ENCODE results near the gene CALML6.

CALML6 gene, protein sequence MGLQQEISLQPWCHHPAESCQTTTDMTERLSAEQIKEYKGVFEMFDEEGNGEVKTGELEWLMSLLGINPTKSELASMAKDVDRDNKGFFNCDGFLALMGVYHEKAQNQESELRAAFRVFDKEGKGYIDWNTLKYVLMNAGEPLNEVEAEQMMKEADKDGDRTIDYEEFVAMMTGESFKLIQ

DNA sequence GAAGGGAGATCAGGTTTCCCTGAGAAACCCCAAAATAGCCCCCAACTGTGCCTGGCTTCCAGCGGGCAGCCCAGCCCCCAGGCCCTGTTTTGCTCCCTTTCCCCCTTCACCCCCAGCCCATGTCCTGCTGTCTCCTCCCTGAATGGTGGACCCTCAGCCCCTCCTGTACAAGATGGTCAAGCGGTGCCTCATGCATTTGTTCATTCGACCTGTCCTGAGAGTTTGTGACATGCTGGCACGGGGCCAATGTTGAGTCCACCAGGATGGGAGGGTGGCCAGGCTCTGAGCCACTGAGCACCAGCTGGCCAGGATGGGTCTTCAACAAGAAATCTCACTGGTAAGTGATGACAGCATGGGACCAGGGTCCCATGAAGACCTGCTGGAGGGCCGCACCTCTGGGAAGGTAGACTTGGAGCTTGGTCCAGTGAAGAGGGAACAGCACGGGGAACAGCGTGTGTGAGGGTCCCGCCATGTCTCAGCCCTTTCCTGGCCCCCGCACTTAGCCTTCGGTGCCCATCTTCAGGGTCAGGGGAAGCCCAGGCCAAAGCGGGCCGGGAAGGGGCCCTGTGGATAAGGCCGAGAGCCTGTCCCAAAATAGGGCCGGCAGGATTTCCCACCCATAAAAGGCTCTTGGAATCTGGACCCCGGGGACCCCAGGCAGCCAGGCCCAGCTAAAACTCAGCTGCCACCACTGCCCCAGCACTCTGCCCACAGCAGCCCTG, at the start of gene CALML6:
TSS of gene CALML6 (plus strand) at position 290 of the 722 bp plus-strand sequence. CDS start at position 311, 21 bp downstream.
- no peak for DNase-seq (ENCODE audit: low read depth, low spot score)
- Histone ChIP-seq H3K9ac (ENCODE audit: insufficient read length) (no peak within 1 kb of the TSS), H3K36me3 (ENCODE audit: insufficient read depth, low read length) (no peaks in the 10 kb centered on the region), H3K9me3 (ENCODE audit: low read depth, low read length) (no peaks in the 10 kb centered on the region), H3K27ac (no peak within 1 kb of the TSS), H3K4me3 (no peak within 1 kb of the TSS)
- TF ChIP-seq POLR2AphosphoS5 (IDR thresholded peaks at IDR 0.05; ENCODE audit: borderline replicate concordance, low read depth, low read length) = no peak
- no peak for TF ChIP-seq FOXP2 (optimal IDR thresholded peaks at IDR 0.05; ENCODE audit: control extremely low read depth, extremely low read length, insufficient read depth)
- TF ChIP-seq EZH2 (IDR thresholded peaks at IDR 0.05) = no peak

DNA sequence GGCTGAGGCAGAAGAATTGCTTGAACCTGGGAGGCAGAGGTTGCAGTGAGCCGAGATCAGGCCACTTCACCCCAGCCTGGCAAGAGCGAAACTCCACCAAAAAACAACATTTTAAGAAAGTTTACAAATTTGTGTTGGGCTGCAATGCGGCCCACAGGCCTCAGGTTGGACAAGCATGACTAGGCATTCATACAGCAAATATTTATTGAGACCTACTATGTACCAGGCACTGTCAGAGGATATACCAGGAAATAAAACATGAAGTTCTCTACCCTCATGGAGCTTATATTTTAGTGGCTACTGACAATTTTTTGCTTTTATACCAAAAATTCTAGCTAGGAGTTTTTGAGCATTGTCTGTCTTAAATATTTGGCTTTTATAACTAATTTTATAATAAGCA, 47.9 kb upstream of the CALML6 start:
- H3K9me3 ChIP-seq (ENCODE audit: low read depth, low read length) = no peaks in the 10 kb centered on the region
- H3K27ac ChIP-seq = no peak overlapping the region; the same call in 1 of the 2 replicates
- H3K4me3 ChIP-seq = no peak overlapping the region
- no peak overlapping the region for H3K9ac ChIP-seq (ENCODE audit: insufficient read length)
- DNase-seq (ENCODE audit: low read depth, low spot score) = no peak
- H3K36me3 ChIP-seq (ENCODE audit: insufficient read depth, low read length) = peaks cover 11% of the 10 kb centered on the region; the same call in 1 of the 2 replicates
- TF ChIP-seq POLR2AphosphoS5 (IDR thresholded peaks at IDR 0.05; ENCODE audit: borderline replicate concordance, low read depth, low read length) (no peak), FOXP2 (optimal IDR thresholded peaks at IDR 0.05; ENCODE audit: control extremely low read depth, extremely low read length, insufficient read depth) (no peak), EZH2 (IDR thresholded peaks at IDR 0.05) (no peak)

DNA sequence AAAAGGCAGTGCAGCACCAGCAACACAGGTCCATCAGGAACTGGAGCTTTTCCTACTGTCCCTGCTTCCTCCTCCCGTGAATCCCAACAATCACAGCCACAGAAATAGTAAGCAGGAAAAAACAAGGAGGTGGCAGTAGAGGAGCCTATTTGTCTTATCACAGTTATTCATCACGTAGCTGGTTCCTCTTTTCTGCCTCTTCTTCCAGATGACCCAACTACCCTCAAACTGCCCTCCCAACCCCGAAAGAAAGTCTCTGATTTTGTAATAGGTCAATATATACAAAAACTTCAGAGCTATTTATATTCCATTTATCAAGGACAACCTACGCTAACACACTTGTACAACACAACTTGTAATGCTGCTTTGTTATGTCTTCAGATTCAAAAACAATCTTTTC, 45.6 kb upstream of the CALML6 start:
- no peak overlapping the region for H3K4me3 ChIP-seq
- no peak overlapping the region for H3K9ac ChIP-seq (ENCODE audit: insufficient read length)
- peaks cover 26% of the 10 kb centered on the region for H3K36me3 ChIP-seq (ENCODE audit: insufficient read depth, low read length)
- no peaks in the 10 kb centered on the region for H3K9me3 ChIP-seq (ENCODE audit: low read depth, low read length)
- H3K27ac ChIP-seq = no peak overlapping the region
- DNase-seq (ENCODE audit: low read depth, low spot score) = no peak
- TF ChIP-seq EZH2 (IDR thresholded peaks at IDR 0.05) (no peak), FOXP2 (optimal IDR thresholded peaks at IDR 0.05; ENCODE audit: control extremely low read depth, extremely low read length, insufficient read depth) (no peak), POLR2AphosphoS5 (IDR thresholded peaks at IDR 0.05; ENCODE audit: borderline replicate concordance, low read depth, low read length) (no peak)

DNA sequence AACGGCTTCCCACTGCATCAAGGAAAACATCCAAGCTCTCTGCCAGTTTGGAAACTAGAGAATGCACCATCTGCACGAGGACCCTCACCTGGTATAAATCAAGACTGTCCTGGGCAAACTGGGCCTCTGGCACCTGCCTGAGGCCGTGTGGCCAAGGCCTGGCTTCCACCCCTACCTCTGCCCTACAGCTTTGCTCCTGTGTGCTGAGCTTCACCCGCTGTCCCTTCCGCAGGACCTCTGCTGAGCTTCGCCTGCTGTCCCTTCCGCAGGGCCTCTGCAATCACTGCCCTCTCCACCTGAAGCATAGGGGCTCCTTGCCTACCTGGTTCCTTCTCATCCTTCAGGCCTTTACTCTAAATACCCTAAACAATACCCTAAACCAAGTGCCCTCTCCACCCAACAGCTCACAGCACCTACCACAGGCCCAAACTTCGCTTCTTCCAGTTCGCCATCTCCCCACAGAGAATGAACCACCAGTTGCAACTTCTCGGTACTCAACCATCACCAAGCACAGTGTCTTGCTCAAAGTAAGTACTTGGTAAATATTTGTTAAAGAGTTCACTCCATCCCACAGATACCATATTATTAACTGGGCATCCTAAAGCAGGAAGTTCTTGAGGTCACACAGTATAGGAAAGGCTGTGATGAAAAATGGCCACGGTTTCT, 42.6 kb upstream of the CALML6 start:
- H3K36me3 ChIP-seq (ENCODE audit: insufficient read depth, low read length) = peaks cover 53% of the 10 kb centered on the region
- H3K27ac ChIP-seq = no peak overlapping the region
- no peak overlapping the region for H3K4me3 ChIP-seq
- H3K9me3 ChIP-seq (ENCODE audit: low read depth, low read length) = no peaks in the 10 kb centered on the region; the same call in 1 of the 2 replicates
- no peak overlapping the region for H3K9ac ChIP-seq (ENCODE audit: insufficient read length)
- DNase-seq (ENCODE audit: low read depth, low spot score) = no peak
- TF ChIP-seq EZH2 (IDR thresholded peaks at IDR 0.05) = no peak
- TF ChIP-seq POLR2AphosphoS5 (IDR thresholded peaks at IDR 0.05; ENCODE audit: borderline replicate concordance, low read depth, low read length) = no peak
- no peak for TF ChIP-seq FOXP2 (optimal IDR thresholded peaks at IDR 0.05; ENCODE audit: control extremely low read depth, extremely low read length, insufficient read depth)

DNA sequence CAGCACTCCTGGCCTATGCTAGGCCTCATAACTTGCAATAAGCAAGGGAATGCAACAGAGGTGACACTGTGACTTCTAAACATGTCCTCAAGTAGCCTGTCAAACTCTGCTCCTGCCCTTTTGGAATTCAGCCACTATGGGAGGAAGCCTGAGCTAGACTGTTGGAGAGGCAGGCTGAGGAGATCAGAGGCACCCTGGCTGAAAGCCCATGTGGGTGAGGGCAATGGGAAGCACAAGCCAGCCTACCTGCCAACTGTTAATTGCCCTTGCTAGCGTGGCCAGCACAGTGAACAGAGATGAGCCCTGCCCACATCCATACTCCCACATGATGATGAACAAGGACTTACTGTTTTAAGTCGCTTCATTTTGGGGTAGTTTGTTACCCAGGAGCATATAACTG, 41.9 kb upstream of the CALML6 start:
- Histone ChIP-seq H3K9ac (ENCODE audit: insufficient read length) (no peak overlapping the region), H3K27ac (no peak overlapping the region), H3K4me3 (no peak overlapping the region), H3K36me3 (ENCODE audit: insufficient read depth, low read length) (peaks cover 55% of the 10 kb centered on the region), H3K9me3 (ENCODE audit: low read depth, low read length) (no peaks in the 10 kb centered on the region; the same call in 1 of the 2 replicates)
- DNase-seq (ENCODE audit: low read depth, low spot score) = no peak
- TF ChIP-seq FOXP2 (optimal IDR thresholded peaks at IDR 0.05; ENCODE audit: control extremely low read depth, extremely low read length, insufficient read depth) (no peak), POLR2AphosphoS5 (IDR thresholded peaks at IDR 0.05; ENCODE audit: borderline replicate concordance, low read depth, low read length) (no peak), EZH2 (IDR thresholded peaks at IDR 0.05) (no peak)

DNA sequence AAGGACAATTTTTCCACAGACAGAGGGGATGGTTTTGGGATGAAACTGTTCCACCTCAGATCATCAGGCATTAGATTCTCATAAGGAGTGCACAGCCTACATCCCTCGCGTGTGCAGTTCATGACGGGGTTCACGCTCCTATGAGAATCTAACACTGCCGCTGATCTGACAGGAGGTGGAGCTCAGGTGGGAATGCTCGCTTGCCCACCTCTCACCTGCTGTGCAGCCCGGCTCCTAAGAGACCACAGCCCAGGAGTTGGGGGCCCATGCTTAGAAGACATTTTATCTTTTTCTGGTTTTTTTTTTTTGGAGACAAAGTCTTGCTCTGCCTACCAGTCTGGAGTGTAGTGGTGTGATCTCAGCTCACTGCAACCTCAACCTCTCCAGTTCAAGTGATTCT, 40.2 kb upstream of the CALML6 start:
- Histone ChIP-seq H3K9me3 (ENCODE audit: low read depth, low read length) (no peaks in the 10 kb centered on the region; the same call in 1 of the 2 replicates), H3K9ac (ENCODE audit: insufficient read length) (no peak overlapping the region), H3K4me3 (no peak overlapping the region), H3K36me3 (ENCODE audit: insufficient read depth, low read length) (peaks cover 68% of the 10 kb centered on the region), H3K27ac (no peak overlapping the region)
- no peak for DNase-seq (ENCODE audit: low read depth, low spot score)
- no peak for TF ChIP-seq POLR2AphosphoS5 (IDR thresholded peaks at IDR 0.05; ENCODE audit: borderline replicate concordance, low read depth, low read length)
- no peak for TF ChIP-seq FOXP2 (optimal IDR thresholded peaks at IDR 0.05; ENCODE audit: control extremely low read depth, extremely low read length, insufficient read depth)
- no peak for TF ChIP-seq EZH2 (IDR thresholded peaks at IDR 0.05)

DNA sequence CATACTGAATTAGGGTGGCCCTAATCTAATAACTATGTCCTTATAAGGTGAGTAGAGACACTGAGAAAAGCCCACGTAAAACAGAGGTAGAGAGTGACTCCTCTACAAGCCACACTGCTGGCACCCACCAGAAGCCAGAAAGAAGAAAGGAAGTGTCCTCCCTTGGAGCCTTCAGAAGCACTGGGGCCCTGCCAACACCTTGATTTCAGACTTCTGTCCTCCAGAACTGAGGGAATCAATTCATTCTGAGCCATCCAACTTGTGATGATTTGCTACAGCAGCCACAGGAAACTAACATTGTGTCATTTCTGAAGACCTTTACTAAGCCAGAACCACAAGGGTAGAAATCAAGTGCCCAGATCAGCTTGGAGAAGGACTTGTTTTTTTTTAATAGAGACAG, 39.1 kb upstream of the CALML6 start:
- H3K9me3 ChIP-seq (ENCODE audit: low read depth, low read length) = no peaks in the 10 kb centered on the region; the same call in 1 of the 2 replicates
- no peak for TF ChIP-seq POLR2AphosphoS5 (IDR thresholded peaks at IDR 0.05; ENCODE audit: borderline replicate concordance, low read depth, low read length)
- no peak for TF ChIP-seq FOXP2 (optimal IDR thresholded peaks at IDR 0.05; ENCODE audit: control extremely low read depth, extremely low read length, insufficient read depth)
- TF ChIP-seq EZH2 (IDR thresholded peaks at IDR 0.05) = no peak
- no peak overlapping the region for H3K9ac ChIP-seq (ENCODE audit: insufficient read length)
- H3K4me3 ChIP-seq = no peak overlapping the region
- DNase-seq (ENCODE audit: low read depth, low spot score) = no peak
- no peak overlapping the region for H3K27ac ChIP-seq
- peaks cover 74% of the 10 kb centered on the region for H3K36me3 ChIP-seq (ENCODE audit: insufficient read depth, low read length)

DNA sequence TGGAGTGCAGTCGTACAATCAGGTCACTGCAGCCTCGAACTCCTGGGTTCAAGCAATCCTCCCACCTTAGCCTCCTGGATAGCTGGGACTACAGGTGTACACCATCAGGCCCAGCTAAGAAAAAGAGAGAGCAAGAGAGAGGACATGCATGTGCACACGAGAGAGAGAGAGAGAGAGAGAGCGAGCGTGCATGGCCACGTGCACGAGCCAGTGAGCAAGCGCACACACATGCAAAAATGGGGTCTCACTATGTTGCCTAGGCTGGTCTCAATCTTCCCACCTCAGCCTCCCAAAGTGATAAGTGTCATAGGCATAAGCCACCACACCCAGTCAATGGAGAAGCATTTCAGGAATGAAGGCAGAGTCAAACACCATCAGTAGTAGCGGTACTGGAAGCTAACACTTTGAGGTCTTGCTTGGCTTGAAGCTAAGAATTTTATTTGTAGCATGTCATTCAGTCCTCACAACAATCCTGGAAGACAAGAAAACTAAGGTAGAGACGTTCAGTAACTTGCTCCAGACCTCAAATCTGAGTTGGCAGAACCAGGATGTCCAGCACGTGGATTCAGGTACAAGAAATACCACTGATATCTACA, 38.6 kb upstream of the CALML6 start:
- H3K27ac ChIP-seq = no peak overlapping the region
- no peak overlapping the region for H3K9ac ChIP-seq (ENCODE audit: insufficient read length)
- TF ChIP-seq FOXP2 (optimal IDR thresholded peaks at IDR 0.05; ENCODE audit: control extremely low read depth, extremely low read length, insufficient read depth) (no peak), POLR2AphosphoS5 (IDR thresholded peaks at IDR 0.05; ENCODE audit: borderline replicate concordance, low read depth, low read length) (no peak), EZH2 (IDR thresholded peaks at IDR 0.05) (no peak)
- H3K36me3 ChIP-seq (ENCODE audit: insufficient read depth, low read length) = peaks cover 79% of the 10 kb centered on the region
- H3K4me3 ChIP-seq = no peak overlapping the region
- no peak for DNase-seq (ENCODE audit: low read depth, low spot score)
- H3K9me3 ChIP-seq (ENCODE audit: low read depth, low read length) = no peaks in the 10 kb centered on the region; the same call in 1 of the 2 replicates

Data from SK-N-MC (cell line).